ENCODE results near the gene PAX2. TPM values are rescaled to one million over a fixed set of nuclear protein-coding genes. Genes with fewer than 3 reads are reported as not detected.
A peak's percentile ranks its signal among the peaks of the same experiment; 100 is the strongest.

The PAX2 gene
- total and polyA plus RNA-seq, 9 donors = 0.05 TPM; not detected in 8

GRCh38 chr10:100739517-100740368 is 5.6 kb upstream of the PAX2 start:
- WGBS (ENCODE audit: insufficient coverage) = under 1% methylated on average over 41 of the region's 56 CpGs
- H3K27me3 ChIP-seq (ENCODE audit: control insufficient read depth, insufficient read depth, low read length) = peaks cover 100% of the 10 kb centered on the region
- no peaks in the 10 kb centered on the region for H3K9me3 ChIP-seq (replicated peaks; ENCODE audit: control insufficient read depth, low read depth, low read length)
- peaks cover 34% of the 10 kb centered on the region for H3K4me1 ChIP-seq (ENCODE audit: control insufficient read depth, insufficient read depth, low read length)
- DNase-seq = no peak
- no peak overlapping the region for H3K27ac ChIP-seq (ENCODE audit: low read length)
- no peaks in the 10 kb centered on the region for H3K36me3 ChIP-seq (ENCODE audit: control insufficient read depth, insufficient read depth, low read length)
- no peak overlapping the region for H3K4me3 ChIP-seq (ENCODE audit: low read length)

DNA sequence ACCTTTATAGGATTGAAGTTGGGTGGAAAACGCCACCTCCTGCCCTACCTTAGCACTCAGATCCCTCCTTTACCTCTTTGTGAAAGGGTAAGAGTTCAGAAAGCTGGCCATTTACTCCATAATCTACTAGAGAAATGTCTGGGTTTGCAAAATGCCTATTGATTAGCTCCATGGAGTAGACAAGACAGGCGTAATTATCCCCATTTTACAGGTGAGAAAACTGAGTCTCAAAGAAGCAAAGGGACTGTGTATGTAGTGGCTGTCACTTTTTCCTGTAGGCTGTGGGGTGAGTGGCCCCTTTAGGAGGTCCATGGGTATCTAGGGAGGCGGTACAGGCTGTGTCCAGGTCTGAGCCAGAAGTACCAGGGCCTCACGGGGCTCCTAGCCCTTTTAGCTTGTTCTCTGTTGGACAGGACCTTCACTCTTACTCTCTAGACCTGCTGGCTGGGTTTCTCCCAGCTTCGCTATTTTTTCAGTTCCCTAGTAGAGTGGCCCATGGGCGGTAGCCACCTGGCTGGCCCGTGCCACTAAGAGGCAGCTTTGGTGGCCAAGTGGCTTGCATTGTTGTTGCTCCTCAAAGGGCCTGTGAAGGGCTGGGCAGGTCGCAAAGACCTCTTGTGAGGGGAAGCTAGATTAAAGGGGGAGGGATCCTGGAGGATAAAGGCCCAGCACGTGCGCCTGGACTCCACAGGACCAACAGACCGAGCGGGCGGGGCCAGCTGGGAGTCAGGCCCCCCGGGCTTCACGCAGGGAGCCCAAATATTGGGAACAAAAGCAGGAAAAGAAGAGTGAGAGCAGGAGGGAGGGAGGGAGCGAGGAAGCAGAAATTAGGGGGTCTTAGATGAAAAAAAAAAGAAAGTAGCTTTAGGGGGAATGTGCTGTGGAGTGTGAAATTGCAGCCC is 4.7 kb upstream of the PAX2 start:
- no peak overlapping the region for H3K27ac ChIP-seq (ENCODE audit: low read length)
- DNase-seq = no peak
- H3K4me1 ChIP-seq (ENCODE audit: control insufficient read depth, insufficient read depth, low read length) = peaks cover 36% of the 10 kb centered on the region
- no peaks in the 10 kb centered on the region for H3K36me3 ChIP-seq (ENCODE audit: control insufficient read depth, insufficient read depth, low read length)
- peaks cover 100% of the 10 kb centered on the region for H3K27me3 ChIP-seq (ENCODE audit: control insufficient read depth, insufficient read depth, low read length)
- no peaks in the 10 kb centered on the region for H3K9me3 ChIP-seq (replicated peaks; ENCODE audit: control insufficient read depth, low read depth, low read length)
- 4% methylated on average over 12 of the region's 16 CpGs for WGBS (ENCODE audit: insufficient coverage)
- H3K4me3 ChIP-seq (ENCODE audit: low read length) = no peak overlapping the region

DNA sequence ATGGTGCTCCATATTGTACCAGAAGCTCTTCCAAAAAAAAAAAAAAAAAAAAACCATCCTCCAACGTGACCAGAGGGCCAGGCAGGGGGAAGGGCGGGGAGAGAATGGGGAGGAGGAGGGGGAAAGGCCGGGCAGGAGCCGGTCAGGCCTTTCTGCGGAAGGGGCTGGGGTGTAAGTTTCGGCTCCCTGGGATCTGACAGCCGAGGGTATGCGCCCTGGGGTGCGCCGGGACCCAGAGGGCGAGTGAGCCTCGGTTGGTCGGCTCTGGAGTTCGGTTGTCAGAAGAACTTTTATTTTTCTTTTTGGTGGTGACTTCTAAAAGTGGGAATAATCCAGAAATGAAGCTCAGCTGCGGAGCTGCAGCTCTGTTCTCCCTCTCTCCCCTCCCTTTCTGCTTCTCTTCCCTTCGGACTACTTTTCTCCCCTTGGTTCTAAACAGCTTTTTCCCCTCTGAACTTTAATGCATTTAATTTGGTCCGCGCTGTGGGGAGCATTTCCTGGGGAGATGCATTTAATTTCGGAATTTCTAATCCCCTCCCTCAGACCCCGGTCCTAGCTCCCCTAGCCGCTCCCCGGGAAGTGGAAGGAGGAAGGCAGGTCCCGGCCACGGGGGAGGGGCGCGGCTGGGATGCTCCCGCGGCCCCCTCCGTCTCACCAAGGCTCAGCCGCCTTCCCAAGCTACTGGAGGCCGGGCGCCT is 3.9 kb upstream of the PAX2 start:
- H3K36me3 ChIP-seq (ENCODE audit: control insufficient read depth, insufficient read depth, low read length) = no peaks in the 10 kb centered on the region
- no peak overlapping the region for H3K4me3 ChIP-seq (ENCODE audit: low read length)
- no peak for DNase-seq
- peaks cover 35% of the 10 kb centered on the region for H3K4me1 ChIP-seq (ENCODE audit: control insufficient read depth, insufficient read depth, low read length)
- no peaks in the 10 kb centered on the region for H3K9me3 ChIP-seq (replicated peaks; ENCODE audit: control insufficient read depth, low read depth, low read length)
- WGBS (ENCODE audit: insufficient coverage) = under 1% methylated on average over 21 of the region's 32 CpGs
- H3K27me3 ChIP-seq (ENCODE audit: control insufficient read depth, insufficient read depth, low read length) = peaks cover 100% of the 10 kb centered on the region
- H3K27ac ChIP-seq (ENCODE audit: low read length) = no peak overlapping the region

- peaks cover 32% of the 10 kb centered on the region for H3K4me1 ChIP-seq (ENCODE audit: control insufficient read depth, insufficient read depth, low read length)
- 1% methylated on average over 29 of the region's 37 CpGs for WGBS (ENCODE audit: insufficient coverage)
- H3K9me3 ChIP-seq (replicated peaks; ENCODE audit: control insufficient read depth, low read depth, low read length) = no peaks in the 10 kb centered on the region
- H3K27me3 ChIP-seq (ENCODE audit: control insufficient read depth, insufficient read depth, low read length) = peaks cover 100% of the 10 kb centered on the region
- no peak overlapping the region for H3K27ac ChIP-seq (ENCODE audit: low read length)
- H3K36me3 ChIP-seq (ENCODE audit: control insufficient read depth, insufficient read depth, low read length) = no peaks in the 10 kb centered on the region
- no peak for DNase-seq
- H3K4me3 ChIP-seq (ENCODE audit: low read length) = no peak overlapping the region
Measured at GRCh38 chr10:100742076-100742771, 3.2 kb upstream of the PAX2 start.

GRCh38 chr10:100742936-100743335 is 2.4 kb upstream of the PAX2 start:
- Histone ChIP-seq H3K4me3 (ENCODE audit: low read length) (no peak overlapping the region), H3K4me1 (ENCODE audit: control insufficient read depth, insufficient read depth, low read length) (peaks cover 31% of the 10 kb centered on the region), H3K36me3 (ENCODE audit: control insufficient read depth, insufficient read depth, low read length) (no peaks in the 10 kb centered on the region), H3K9me3 (replicated peaks; ENCODE audit: control insufficient read depth, low read depth, low read length) (no peaks in the 10 kb centered on the region), H3K27me3 (ENCODE audit: control insufficient read depth, insufficient read depth, low read length) (peaks cover 99% of the 10 kb centered on the region), H3K27ac (ENCODE audit: low read length) (no peak overlapping the region)
- 11% methylated on average over 3 of the region's 7 CpGs for WGBS (ENCODE audit: insufficient coverage)
- no peak for DNase-seq

- H3K27ac ChIP-seq (ENCODE audit: low read length) = no peak overlapping the region
- peaks cover 99% of the 10 kb centered on the region for H3K27me3 ChIP-seq (ENCODE audit: control insufficient read depth, insufficient read depth, low read length)
Measured at GRCh38 chr10:100743626-100744135, 1.7 kb upstream of the PAX2 start.

DNA sequence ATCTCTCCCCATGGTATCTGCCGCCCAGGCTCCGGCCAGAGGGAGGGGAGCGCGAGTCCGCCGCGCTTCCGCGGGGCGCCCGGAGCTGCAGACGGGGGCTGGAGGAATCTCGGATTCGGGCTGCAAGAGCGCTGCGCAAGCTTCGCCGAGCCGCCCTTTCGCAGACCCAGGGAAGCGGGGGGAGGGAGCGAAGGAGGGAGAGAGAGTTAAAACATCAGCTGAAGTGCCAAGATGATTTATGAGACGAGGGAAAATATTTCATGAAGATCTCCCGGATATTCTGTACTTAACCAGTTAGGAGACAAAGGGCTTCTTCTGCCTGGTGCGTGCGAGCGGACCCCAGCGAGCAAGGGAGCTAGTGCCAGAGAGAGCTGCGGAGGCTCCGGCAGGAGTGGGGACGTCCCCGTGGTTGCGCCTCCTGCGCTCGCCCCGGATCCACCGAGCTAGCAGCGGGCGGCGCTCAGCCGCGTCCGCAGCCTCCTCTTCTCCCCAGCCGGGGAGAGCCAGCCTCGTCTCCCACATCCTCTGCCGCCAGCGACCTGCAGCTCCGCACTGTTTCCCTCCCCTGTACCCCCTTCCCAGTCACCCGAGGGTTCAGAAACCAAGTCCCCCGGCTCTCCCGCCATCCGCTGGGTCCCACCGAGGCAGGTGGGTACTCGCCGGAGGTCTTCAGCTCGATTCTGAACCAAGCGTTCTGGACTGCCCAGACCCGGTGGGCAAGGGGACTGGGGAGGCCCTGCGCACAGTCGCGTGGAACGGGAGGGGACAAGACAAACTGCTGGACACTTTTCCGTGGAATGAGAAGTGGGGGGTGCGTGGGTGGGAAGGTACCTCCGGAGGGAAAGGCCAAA is 1.0 kb upstream of the PAX2 start:
- no peak for DNase-seq
- WGBS (ENCODE audit: insufficient coverage) = under 1% methylated on average over 60 of the region's 65 CpGs
- H3K27me3 ChIP-seq (ENCODE audit: control insufficient read depth, insufficient read depth, low read length) = peaks cover 99% of the 10 kb centered on the region
- H3K36me3 ChIP-seq (ENCODE audit: control insufficient read depth, insufficient read depth, low read length) = no peaks in the 10 kb centered on the region
- no peak overlapping the region for H3K27ac ChIP-seq (ENCODE audit: low read length)
- no peak overlapping the region for H3K4me3 ChIP-seq (ENCODE audit: low read length)
- no peaks in the 10 kb centered on the region for H3K9me3 ChIP-seq (replicated peaks; ENCODE audit: control insufficient read depth, low read depth, low read length)
- peaks cover 37% of the 10 kb centered on the region for H3K4me1 ChIP-seq (ENCODE audit: control insufficient read depth, insufficient read depth, low read length)

More at GRCh38 chr10:100743626-100744135, 1.7 kb upstream of the PAX2 start:
- H3K4me3 ChIP-seq (ENCODE audit: low read length) = no peak overlapping the region
- H3K9me3 ChIP-seq (replicated peaks; ENCODE audit: control insufficient read depth, low read depth, low read length) = no peaks in the 10 kb centered on the region
- no peaks in the 10 kb centered on the region for H3K36me3 ChIP-seq (ENCODE audit: control insufficient read depth, insufficient read depth, low read length)
- WGBS (ENCODE audit: insufficient coverage) = 5% methylated on average over 14 of the region's 16 CpGs
- peaks cover 38% of the 10 kb centered on the region for H3K4me1 ChIP-seq (ENCODE audit: control insufficient read depth, insufficient read depth, low read length)
- DNase-seq = peak; percentile 56

- H3K36me3 ChIP-seq (ENCODE audit: control insufficient read depth, insufficient read depth, low read length) = no peaks in the 10 kb centered on the region
- no peaks in the 10 kb centered on the region for H3K9me3 ChIP-seq (replicated peaks; ENCODE audit: control insufficient read depth, low read depth, low read length)
- DNase-seq = no peak
- WGBS (ENCODE audit: insufficient coverage) = under 1% methylated on average over 45 of the region's 54 CpGs
- H3K27me3 ChIP-seq (ENCODE audit: control insufficient read depth, insufficient read depth, low read length) = peaks cover 99% of the 10 kb centered on the region
- no peak overlapping the region for H3K27ac ChIP-seq (ENCODE audit: low read length)
- H3K4me1 ChIP-seq (ENCODE audit: control insufficient read depth, insufficient read depth, low read length) = peaks cover 35% of the 10 kb centered on the region
- no peak overlapping the region for H3K4me3 ChIP-seq (ENCODE audit: low read length)
Measured at GRCh38 chr10:100745882-100746783, 751 bp downstream of the PAX2 start.

Measured in muscle of leg (tissue), 11 donors.